ENCODE data around the gene RANBP1.

The RANBP1 gene

GRCh38 chr22:20088263-20088648 lies 27.6 kb upstream of the RANBP1 start:
- in situ Hi-C loops (cut with MboI; ENCODE audit: low sequenced_read_pairs): no loop called here

GRCh38 chr22:20089226-20089976 lies 26.5 kb upstream of the RANBP1 start:
- in situ Hi-C loops (cut with MboI; ENCODE audit: low sequenced_read_pairs): no loop called here

GRCh38 chr22:20089977-20090729 lies 25.8 kb upstream of the RANBP1 start:
- in situ Hi-C loops (cut with MboI; ENCODE audit: low sequenced_read_pairs): no loop called here

GRCh38 chr22:20090730-20091240 lies 25.1 kb upstream of the RANBP1 start:
- in situ Hi-C loops (cut with MboI; ENCODE audit: low sequenced_read_pairs): no loop called here

- in situ Hi-C loops (cut with MboI; ENCODE audit: low sequenced_read_pairs): no loop called here
Measured at GRCh38 chr22:20091690-20092476, 24.0 kb upstream of the RANBP1 start.

- in situ Hi-C loops (cut with MboI; ENCODE audit: low sequenced_read_pairs): no loop called here
Measured at GRCh38 chr22:20092477-20092854, 23.4 kb upstream of the RANBP1 start.

GRCh38 chr22:20093418-20094196 lies 22.3 kb upstream of the RANBP1 start:
- in situ Hi-C loops (cut with MboI; ENCODE audit: low sequenced_read_pairs): no loop called here

GRCh38 chr22:20094197-20094807 lies 21.6 kb upstream of the RANBP1 start:
- in situ Hi-C loops (cut with MboI; ENCODE audit: low sequenced_read_pairs): no loop called here

GRCh38 chr22:20095521-20095920 lies 20.4 kb upstream of the RANBP1 start:
- in situ Hi-C loops (cut with MboI; ENCODE audit: low sequenced_read_pairs): no loop called here

GRCh38 chr22:20096574-20097420 lies 19.1 kb upstream of the RANBP1 start:
- in situ Hi-C loops (cut with MboI; ENCODE audit: low sequenced_read_pairs): no loop called here

GRCh38 chr22:20099099-20099711 lies 16.7 kb upstream of the RANBP1 start:
- in situ Hi-C loops (cut with MboI; ENCODE audit: low sequenced_read_pairs): no loop called here

- in situ Hi-C loops (cut with MboI; ENCODE audit: low sequenced_read_pairs): no loop called here
Measured at GRCh38 chr22:20101638-20102037, 14.3 kb upstream of the RANBP1 start.

- in situ Hi-C loops (cut with MboI; ENCODE audit: low sequenced_read_pairs): no loop called here
Measured at GRCh38 chr22:20102203-20102780, 13.6 kb upstream of the RANBP1 start.

GRCh38 chr22:20105456-20106204 lies 10.3 kb upstream of the RANBP1 start:
- in situ Hi-C loops (cut with MboI; ENCODE audit: low sequenced_read_pairs): no loop called here

GRCh38 chr22:20106205-20106848 lies 9.6 kb upstream of the RANBP1 start:
- in situ Hi-C loops (cut with MboI; ENCODE audit: low sequenced_read_pairs): no loop called here

GRCh38 chr22:20106849-20107237 lies 9.1 kb upstream of the RANBP1 start:
- in situ Hi-C loops (cut with MboI; ENCODE audit: low sequenced_read_pairs): no loop called here

- in situ Hi-C loops (cut with MboI; ENCODE audit: low sequenced_read_pairs): no loop called here
Measured at GRCh38 chr22:20107471-20107901, 8.4 kb upstream of the RANBP1 start.

All from hTERT RPE-1 (cell line).